GM19238 (cell line): ENCODE data around the gene FGL2.
"Not testable (repeated sequence)": the region's sequence is repeated elsewhere in the genome, so short reads cannot be mapped to it uniquely, and the experiment has no call there.

Source experiments
- DNase-seq: peaks from one replicate; pipeline ENCODE4 v3.0.0; 2011; ENCODE audit warnings: low spot score; ENCODE audit not compliant: insufficient read length

FGL2 gene

GRCh38 chr7:77199013-77199966 is at the start of gene FGL2:
Gene FGL2 (minus strand): TSS chr7:77199819. CDS start chr7:77199793, 26 bp downstream.
- DNase-seq = no peak

DNA sequence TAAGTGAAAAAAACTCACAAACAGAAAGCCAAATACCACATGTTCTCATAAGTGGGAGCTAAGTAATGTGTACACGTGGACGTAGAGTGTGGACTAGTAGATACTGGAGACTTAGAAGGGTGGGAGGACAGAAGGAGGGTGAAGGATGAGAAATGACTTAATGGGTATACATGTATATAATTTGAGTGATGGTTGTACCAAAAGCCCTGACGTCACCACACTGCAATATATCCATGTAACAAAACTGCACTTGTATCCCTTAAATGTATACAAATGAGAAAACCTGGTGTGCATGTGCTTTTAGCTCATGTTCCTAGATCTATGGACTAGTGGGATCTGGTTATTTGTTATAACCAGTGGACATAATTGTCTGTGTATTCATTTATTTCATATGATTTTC is 48.5 kb upstream of the FGL2 start:
- no peak for DNase-seq

GRCh38 chr7:77247206-77247850 is 47.7 kb upstream of the FGL2 start:
- peak; percentile 35 for DNase-seq

DNA sequence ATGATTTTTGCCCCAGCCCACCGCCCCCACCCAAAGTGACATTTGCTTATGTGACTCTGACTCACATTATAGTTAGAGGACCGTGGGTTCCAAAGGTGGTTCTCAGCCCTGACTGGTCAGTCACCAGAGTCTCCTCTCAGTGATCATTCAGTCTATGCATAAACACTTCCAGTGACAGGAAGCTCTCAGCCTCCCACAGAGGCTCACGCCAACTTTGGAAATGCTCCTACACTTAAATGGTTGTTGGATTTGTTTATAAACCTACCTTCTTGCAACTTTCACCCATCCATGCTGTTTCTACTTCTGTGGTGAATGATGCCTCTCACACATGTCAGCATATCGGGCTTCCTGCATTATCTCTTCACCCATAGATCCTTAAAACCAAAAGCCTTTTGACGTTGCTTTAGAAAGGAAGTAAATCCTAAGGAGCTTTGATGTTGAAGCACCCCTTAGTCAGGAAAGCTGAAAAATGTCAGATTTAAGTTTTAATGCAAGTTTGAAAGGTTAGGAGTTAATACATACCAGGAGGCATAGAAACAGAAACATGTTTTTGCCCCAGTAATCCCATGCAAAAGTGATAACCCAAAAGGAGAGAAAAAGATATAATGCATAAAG is 46.5 kb upstream of the FGL2 start:
- no peak for DNase-seq

- no peak for DNase-seq
Observed at GRCh38 chr7:77245015-77245755, 45.6 kb upstream of the FGL2 start.

- no peak for DNase-seq
Observed at GRCh38 chr7:77244222-77244934, 44.8 kb upstream of the FGL2 start.

GRCh38 chr7:77242554-77242953 is 42.9 kb upstream of the FGL2 start:
- no peak for DNase-seq

DNA sequence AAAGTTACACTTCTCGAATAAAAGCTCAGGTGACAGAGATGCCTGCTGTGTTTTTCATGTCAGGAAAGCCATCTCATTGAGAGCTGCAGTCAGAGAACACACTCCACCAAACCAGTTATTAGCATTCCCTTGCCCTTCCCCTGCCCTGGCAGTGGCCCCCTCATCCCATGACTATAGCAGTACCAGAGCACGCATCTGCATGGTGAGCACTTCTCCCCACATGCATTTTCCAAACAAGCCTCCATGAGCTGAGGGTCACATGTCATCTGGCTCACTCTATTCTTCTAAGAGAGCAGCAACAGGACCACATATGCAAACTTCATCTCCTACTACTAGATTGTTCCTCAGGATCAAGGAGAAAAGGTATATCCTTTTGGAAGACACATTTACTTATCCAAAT is 42.4 kb upstream of the FGL2 start:
- DNase-seq = no peak

DNA sequence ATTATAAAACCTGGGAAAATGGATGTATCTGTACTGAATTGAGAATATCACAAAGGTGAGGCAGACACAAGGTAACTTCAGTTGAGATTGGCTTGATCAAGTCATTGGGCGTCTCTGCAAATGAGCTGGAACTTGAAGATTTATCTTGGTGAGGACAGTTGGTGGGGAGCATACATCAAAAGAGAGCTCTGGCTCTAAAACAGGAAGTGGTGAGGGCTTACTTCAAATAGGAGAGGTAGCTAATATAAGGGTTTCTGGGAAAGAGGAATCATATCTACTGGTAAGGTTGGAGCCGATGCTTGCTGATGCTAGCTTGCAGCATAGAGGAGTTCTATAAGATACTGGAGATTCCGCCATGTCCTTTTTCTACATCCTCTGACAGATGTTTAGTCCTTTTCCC is 39.9 kb upstream of the FGL2 start:
- no peak for DNase-seq

DNA sequence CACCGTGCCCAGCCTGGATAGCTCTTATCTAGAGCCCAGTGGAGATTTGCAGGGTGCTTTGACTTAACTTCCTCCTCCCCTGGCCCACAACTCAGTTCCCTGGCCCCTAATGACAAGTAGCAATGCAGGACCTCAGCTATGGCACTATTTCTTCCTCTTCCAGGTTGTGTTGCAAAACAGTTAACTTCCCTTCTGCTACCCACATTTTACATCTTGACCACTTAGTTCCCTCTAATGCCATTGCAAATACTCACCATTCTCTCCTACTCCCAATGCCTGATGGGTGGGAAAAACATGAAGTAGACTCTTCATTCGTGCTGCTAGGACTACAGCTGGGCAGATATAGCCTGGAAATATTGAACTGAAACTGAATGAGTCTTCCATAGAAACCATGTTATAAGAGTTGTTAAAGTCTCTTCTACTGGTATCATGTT is 39.1 kb upstream of the FGL2 start:
- no peak for DNase-seq

DNA sequence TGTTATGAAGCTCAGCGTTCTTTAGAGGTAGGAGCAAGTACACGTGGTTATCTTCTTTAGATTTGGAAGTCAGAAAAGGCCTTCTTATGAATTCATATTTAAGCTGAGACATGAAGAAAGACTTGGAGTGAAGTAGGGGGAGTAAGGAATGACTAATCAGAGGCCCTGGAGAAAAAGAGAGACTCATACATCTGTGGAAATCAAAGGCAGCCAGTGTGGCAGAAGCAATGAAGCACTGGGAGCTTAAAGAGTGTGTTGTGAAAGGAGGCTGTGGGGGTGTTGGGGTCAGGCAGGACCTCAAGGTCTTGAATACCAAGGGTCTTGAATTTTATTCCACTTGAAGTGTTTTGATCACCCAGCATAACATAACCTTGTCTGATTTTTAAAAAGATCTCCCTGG is 35.7 kb upstream of the FGL2 start:
- no peak for DNase-seq

DNA sequence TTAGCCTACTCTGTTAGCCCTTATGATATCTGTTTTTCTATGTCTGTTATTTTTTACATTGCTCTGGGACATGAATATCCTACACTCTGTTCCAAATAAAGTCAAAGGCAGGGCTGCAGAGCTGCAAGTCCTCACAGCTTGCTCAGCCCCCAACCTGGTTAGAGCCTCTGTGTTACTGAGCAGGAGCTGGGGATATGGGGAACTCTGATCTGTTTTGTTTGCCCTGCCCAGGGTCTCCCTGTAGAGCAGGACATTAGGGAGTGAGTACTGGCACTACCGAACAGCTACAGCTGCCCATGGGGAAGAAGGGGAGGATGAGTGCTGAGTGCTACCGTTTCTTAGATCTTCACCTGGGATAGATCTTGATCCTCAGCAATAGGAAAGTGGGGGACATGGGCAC is 32.8 kb upstream of the FGL2 start:
- DNase-seq = no peak

DNA sequence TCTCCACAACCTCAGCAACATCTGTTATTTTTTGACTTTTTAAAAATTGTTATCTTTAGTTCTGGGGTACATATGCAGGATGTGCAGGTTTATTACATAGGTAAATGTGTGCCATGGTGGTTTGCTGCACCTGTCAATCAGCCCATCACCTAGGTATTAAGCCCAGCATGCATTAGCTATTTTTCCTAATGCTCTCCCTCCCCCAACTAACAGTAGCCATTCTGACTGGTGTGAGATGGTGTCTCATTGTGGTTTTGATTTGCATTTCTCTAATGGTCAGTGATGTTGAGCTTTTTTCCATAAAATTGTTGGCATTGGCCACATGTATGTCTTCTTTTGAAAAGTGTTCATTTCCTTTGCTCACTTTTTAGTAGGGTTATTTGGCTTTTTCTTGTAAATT is 29.2 kb upstream of the FGL2 start:
- DNase-seq = not testable (repeated sequence)

DNA sequence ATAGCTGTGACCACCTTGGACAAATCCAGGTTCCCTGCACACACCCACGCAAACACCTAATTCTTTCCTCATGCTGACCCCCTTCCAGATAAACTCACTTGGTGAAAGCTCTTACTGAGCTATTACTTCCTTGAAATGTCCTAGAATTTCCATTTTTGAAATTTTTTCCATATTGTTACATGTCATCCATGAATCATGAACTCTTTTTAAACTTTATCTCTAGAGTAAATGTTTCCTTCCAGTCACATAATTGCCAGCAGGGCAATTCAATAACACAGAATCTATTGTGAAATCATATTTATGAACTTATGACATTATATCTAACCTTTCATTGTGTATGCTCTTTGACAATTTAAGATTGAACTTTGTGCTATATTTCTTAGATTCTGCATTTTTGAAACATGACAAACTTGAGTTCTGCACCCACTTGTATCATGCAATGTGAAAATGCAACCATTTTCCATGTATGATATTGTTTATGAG is 26.8 kb upstream of the FGL2 start:
- no peak for DNase-seq

DNA sequence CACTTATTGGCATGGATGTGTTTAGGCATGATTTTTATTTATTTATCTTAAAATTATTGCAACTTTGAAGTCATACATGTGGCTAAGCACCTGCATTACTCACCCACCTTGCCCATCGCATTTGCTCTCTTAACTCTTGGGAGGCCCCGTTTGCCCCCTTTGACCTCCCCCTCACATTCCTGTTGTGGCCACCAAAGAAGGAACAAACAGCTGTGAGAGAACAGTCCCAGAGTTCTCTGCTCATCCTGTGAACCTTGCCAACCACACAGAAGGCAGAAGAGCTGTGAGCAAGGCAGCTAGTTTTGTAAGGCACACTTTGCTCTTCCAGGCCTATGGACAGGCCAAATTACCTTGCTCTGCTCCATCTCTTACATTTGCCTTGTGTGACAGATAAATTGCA is 23.6 kb upstream of the FGL2 start:
- no peak for DNase-seq

DNA sequence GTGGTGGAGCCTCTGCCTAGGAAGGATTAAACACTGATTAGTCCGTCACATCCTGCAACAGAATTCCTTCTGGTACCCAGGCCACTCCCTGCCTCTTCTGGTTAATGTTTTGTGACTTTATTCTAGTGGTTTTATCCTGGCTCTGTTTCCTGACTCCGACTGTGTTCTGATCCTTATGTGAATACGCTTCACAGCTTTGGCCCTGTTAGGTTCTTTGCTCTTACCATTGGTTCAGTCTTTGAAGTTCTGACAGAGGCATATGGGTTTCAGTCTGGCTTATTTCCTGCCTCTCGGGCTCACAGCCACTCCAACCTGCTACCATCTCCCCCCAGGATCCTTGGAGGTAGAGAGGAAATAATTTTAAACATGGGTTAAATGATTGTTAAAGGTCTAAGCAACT is 23.2 kb upstream of the FGL2 start:
- DNase-seq = no peak

DNA sequence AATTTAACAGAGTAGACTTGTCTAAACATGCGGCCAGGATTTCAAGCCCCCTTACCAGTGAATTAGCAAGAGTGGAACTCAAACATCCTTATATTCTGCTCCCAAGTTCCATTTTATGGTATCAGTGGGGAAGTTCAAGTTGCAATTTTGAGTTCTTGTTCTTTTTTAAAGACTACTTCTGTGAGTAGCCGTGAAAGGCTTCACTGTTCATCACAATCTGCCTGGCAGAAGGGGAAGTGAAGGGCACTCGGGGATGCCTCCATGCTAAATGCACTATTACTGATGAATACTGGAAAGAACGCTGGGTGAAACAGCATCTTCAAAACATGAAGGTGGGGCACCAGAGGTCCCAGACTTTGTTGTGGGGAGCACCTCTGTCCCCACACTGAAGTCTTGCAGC is 22.4 kb upstream of the FGL2 start:
- DNase-seq = no peak

- not testable (repeated sequence) for DNase-seq
Observed at GRCh38 chr7:77219701-77220331, 20.2 kb upstream of the FGL2 start.

DNA sequence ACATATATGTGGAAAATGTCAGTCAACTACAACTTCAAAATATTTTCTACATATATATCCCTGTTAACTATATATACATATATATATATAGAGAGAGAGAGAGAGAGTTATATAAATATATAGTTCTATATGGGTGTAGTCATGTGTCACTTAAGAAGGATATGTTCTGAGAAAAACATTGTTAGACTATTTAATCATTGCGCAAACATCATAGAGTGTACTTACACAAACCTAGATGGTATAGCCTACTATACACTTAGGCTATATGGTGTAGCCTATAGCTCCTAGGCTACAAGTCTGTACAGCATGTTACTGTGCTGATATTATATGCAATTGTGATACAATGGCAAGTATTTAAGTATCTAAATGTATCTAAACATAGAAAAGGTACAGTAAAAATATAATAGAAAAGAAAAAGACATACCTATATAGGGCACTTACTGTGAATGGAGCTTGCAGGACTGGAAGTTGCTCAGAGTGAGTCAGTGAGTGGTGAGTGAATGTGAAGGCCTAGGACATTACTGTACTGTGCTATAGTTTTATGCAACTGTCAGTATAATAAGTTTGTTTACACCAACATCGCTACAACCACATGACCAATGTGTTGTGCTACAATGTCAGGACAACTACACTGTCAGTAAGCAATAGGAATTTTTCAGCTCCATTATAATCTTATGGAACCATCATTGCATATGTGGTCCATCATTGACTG is 18.0 kb upstream of the FGL2 start:
- no peak for DNase-seq
